Aorta (tissue), 5 donors: ENCODE data around the gene MICAL2. TPM values are rescaled to one million over a fixed set of nuclear protein-coding genes. Genes with fewer than 3 reads are reported as not detected.

ENCODE experiments used
- ATAC-seq: fragments of 200-7000 bp; cut with Tn5 transposase; one replicate; pipeline ENCODE4 v1.9.1; 2022; ENCODE audit warnings: moderate library complexity; ENCODE audit not compliant: low FRiP score
- DNase-seq, 2 donors: peaks; one replicate each; pipeline ENCODE4 v3.0.0-alpha.2; 2020
- H3K27ac ChIP-seq, 2 donors: one replicate each; pipeline ENCODE4 v1.5.1; 2013; ENCODE audit warnings: low read length in 2 of 2, mild to moderate bottlenecking in 2 of 2, moderate library complexity in 2 of 2, control low read depth in 1 of 2, inconsistent platforms in 1 of 2, low read depth in 1 of 2
- H3K27me3 ChIP-seq, 2 donors: one replicate each; pipeline ENCODE4 v1.6.1; 2013; ENCODE audit warnings: control low read depth in 1 of 2, low read length in 1 of 2, mild to moderate bottlenecking in 1 of 2, moderate library complexity in 1 of 2; ENCODE audit not compliant: insufficient read depth in 2 of 2, control insufficient read depth in 1 of 2
- H3K36me3 ChIP-seq, 2 donors: one replicate each; pipeline ENCODE4 v1.6.1; 2013; ENCODE audit warnings: control low read depth in 1 of 2, low read length in 1 of 2, mild to moderate bottlenecking in 1 of 2; ENCODE audit not compliant: insufficient read depth in 2 of 2, control insufficient read depth in 1 of 2
- H3K4me1 ChIP-seq, 2 donors: one replicate each; pipeline ENCODE4 v1.6.1; 2013; ENCODE audit warnings: low read length in 2 of 2, control low read depth in 1 of 2, mild to moderate bottlenecking in 1 of 2, moderate library complexity in 1 of 2; ENCODE audit not compliant: insufficient read depth in 2 of 2, control insufficient read depth in 1 of 2
- H3K4me3 ChIP-seq, 2 donors: one replicate each; pipeline ENCODE4 v1.5.1; 2013; ENCODE audit warnings: low read length in 2 of 2, control low read depth in 1 of 2, mild to moderate bottlenecking in 1 of 2
- H3K9me3 ChIP-seq: one replicate; pipeline ENCODE4 v1.6.1; 2013; ENCODE audit warnings: mild to moderate bottlenecking, low read length; ENCODE audit not compliant: control insufficient read depth
- WGBS, 2 donors: extraction: QIAGEN DNeasy Blood & Tissue Kit; methylation state at CpG; one replicate each; pipeline ENCODE4 v1.1.7; 2013; 5-methylcytosine and 5-hydroxymethylcytosine counted together
- intact Hi-C, 2 donors: fragments of 100-400 bp; cut with DNase I; formaldehyde crosslinking; loops; one replicate each; pipeline versions ENCODE4 v1.14.2 to v1.15.0; 2022
- polyA plus RNA-seq, 2 donors: library from polyadenylated mRNA; stranded (reverse); fragments of 200-250 nt; gene quantifications; one replicate each; pipeline ENCODE4 v1.2.3, GENCODE V29; 2013
- total RNA-seq, 2 donors: library from RNA; stranded (reverse); fragmentation: NEBNext Ultra II Directional; extraction: Animal tissue kit (Norgen Biotek cat#: 25700); gene quantifications; one replicate each; pipeline ENCODE4 v1.2.1, GENCODE V29; 2021
- donor health status: healthy with polysubstance abuse.
- donor health status: Bipolar disorder and iron deficiency.
- donor health status: DM: no; HTN: no; CAD: no.
- donor health status: DM: no; HTN: no; CAD: no.
- donor health status: DM: yes; HTN: yes; CAD: no.

MICAL2 gene
- total and polyA plus RNA-seq, 4 donors = 87.7 to 605 (median 280) TPM

- Histone ChIP-seq H3K4me1 (no peaks in the 10 kb centered on the region), H3K27me3 (no peaks in the 10 kb centered on the region), H3K4me3 (no peak overlapping the region), H3K9me3 (no peaks in the 10 kb centered on the region), H3K36me3 (no peaks in the 10 kb centered on the region), H3K27ac (no peak overlapping the region)
- no peak for ATAC-seq
- 90 to 96% methylated on average over 5 of the region's 5 CpGs for WGBS, 2 donors
- DNase-seq = peak in 1 of 2 donors; percentile 5
- intact Hi-C loops = no loop called here
Observed at GRCh38 chr11:12067796-12068357, 42.5 kb upstream of the MICAL2 start.

DNA sequence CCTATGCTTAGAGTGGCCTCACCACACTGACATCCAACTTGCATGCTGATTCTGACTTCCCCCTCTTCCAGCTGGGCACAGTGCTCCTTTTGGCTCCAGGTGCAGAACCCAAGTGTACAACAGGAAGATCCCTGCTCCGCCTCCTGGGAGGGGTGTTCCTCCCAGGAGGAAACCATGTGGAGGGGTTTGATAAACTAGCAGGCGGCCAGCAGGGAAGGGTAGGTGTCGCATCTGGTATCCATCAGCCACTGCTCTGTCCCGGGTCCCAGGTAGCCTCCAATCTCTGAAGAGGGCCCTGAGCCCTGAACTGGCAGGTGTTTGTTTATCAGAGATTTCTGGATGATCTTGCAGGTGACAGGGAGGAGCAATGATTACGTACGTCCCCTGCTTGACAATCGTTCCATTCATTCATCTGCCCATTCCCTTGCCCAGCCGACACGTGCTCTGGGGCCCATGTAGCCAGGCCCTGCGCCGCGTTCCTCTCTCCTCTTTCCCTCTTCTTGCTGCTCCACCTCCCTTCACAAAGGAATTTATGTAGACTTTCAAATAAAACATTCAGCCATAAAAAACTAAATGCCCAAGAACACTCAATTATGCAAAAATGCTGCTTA, 41.2 kb upstream of the MICAL2 start:
- WGBS, 2 donors = 93 to 95% methylated on average over 12 of the region's 12 CpGs
- no peak overlapping the region for H3K27ac ChIP-seq
- intact Hi-C loops = no loop called here

DNA sequence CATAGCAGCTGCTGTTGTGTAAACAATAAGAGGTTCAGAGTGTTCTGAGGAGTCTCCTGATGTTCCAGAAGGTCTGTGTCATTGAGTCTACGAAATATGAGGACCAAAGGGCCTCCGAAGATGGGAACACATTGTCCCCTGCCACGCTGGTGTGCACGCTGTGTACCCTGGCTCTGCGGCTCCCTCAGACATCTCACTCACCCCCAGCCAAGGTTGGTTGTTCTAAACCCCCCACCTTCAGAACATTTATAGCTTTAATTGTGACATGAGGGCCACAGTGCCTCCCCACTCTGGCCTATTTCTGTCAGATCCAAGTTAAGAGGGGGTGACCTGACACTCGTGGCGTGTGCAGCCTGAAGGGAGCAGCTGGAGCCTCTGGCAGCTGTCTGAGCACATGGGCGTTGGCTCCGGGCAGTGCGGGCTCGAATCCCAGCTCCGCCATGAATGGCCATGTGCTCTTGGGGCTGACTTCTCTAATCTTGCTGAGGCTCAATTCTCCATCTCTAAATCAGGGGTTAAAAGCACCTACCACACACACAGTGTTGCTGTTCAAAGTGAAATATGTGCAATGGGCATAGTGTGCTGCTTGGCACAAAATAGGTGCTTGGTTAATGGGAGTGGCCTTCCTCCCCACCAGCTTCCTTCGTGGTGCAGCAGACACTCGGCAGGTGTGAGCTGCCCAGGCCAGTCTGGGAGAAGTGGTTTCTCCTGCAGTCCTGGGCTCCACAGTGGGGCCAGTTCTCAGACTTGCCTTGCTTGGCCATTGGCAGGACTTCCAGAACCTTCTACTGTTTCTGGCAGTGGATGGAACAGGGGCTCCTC, 39.7 kb upstream of the MICAL2 start:
- ATAC-seq = no peak
- Histone ChIP-seq H3K9me3 (no peaks in the 10 kb centered on the region), H3K27me3 (no peaks in the 10 kb centered on the region), H3K27ac (no peak overlapping the region), H3K4me1 (peaks cover 0 to under 1% of the 10 kb centered on the region in 2 donors), H3K4me3 (no peak overlapping the region), H3K36me3 (no peaks in the 10 kb centered on the region)
- 87 to 90% methylated on average over 14 of the region's 14 CpGs for WGBS, 2 donors
- intact Hi-C loops = no loop called here
- peak in 1 of 2 donors; percentile 36 for DNase-seq

More for the DNA sequence above, 41.2 kb upstream of the MICAL2 start:
- H3K36me3 ChIP-seq = no peaks in the 10 kb centered on the region
- no peaks in the 10 kb centered on the region for H3K9me3 ChIP-seq
- no peaks in the 10 kb centered on the region for H3K4me1 ChIP-seq
- H3K27me3 ChIP-seq = no peaks in the 10 kb centered on the region
- no peak overlapping the region for H3K4me3 ChIP-seq
- DNase-seq (peak; percentile 17 to 53), ATAC-seq (no peak)

DNA sequence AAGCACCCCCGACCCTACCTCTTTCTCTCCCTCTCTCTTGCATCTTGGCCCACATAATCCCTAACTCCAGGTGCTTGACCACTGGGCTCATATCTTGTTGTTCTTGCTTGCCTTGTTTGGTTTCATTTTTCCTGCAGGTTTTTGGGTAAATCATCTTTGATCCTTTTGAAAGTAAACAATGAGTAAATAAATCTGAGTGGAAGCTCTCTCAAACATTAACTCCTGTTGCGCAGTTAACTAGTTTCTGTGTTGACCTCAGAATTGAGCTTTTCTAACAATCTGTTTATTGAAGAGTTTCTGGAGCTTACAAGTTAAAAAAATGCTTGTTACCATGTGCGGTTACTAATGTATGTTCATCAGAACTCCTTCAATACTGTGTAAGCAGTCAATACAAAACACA, 38.8 kb upstream of the MICAL2 start:
- H3K36me3 ChIP-seq = no peaks in the 10 kb centered on the region
- no peak overlapping the region for H3K27ac ChIP-seq
- H3K9me3 ChIP-seq = no peaks in the 10 kb centered on the region
- DNase-seq = no peak
- WGBS, 2 donors = 64 to 85% methylated on average over 3 of the region's 3 CpGs
- no peaks in the 10 kb centered on the region for H3K27me3 ChIP-seq
- ATAC-seq = no peak
- H3K4me3 ChIP-seq = no peak overlapping the region
- H3K4me1 ChIP-seq = peaks cover 0 to 3% of the 10 kb centered on the region in 2 donors
- intact Hi-C loops = no loop called here

DNA sequence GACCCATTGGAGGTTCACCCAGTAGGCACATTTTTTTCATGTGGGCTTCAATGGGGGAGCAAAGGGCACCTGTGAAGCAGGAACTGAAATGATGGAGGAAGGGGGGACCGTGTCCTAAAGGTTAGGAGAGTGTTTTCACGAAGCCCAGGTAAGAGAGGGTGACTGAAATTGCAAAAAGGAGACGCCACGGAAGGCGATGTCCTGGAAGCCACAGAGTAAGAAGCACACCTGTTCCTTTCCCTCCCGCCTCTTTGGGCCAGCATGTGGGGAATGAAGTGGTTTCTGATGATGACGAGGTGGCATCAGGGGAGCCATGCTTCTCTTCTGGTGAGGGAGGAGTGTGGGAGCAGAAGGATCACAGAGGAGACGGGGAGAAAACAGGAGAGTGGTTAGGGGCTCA, 37.0 kb upstream of the MICAL2 start:
- no peak overlapping the region for H3K4me3 ChIP-seq
- ATAC-seq = no peak
- peak in 1 of 2 donors; percentile 19 for DNase-seq

DNA sequence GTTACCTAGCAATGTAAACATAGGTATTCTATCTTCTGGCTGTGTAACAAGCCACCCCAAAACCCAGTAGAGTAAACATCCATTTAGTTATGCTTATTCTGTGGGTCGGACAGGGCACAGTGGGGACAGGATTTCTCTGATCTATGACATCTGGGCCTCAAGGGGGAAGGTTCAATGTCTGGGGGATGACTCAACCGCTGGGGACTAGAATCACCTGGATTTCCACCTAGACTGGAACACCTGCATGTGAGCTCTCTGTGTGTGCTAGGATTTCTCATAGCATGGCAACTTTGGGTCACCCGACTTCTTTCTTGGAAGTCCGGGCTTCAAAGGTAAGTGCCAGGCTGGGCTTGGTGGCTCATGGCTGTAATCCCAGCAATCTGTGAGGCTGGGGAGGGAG, 36.5 kb upstream of the MICAL2 start:
- no peak overlapping the region for H3K27ac ChIP-seq
- DNase-seq (no peak), ATAC-seq (no peak)
- 95 to 97% methylated on average over 4 of the region's 4 CpGs for WGBS, 2 donors
- no peak overlapping the region for H3K4me3 ChIP-seq
- intact Hi-C loops = no loop called here
- no peaks in the 10 kb centered on the region for H3K36me3 ChIP-seq
- no peaks in the 10 kb centered on the region for H3K27me3 ChIP-seq
- no peaks in the 10 kb centered on the region for H3K9me3 ChIP-seq
- peaks cover 2 to 8% of the 10 kb centered on the region in 2 donors for H3K4me1 ChIP-seq

More for the DNA sequence above, 37.0 kb upstream of the MICAL2 start:
- Histone ChIP-seq H3K27me3 (no peaks in the 10 kb centered on the region), H3K27ac (no peak overlapping the region), H3K36me3 (no peaks in the 10 kb centered on the region), H3K4me1 (peaks cover 2 to 8% of the 10 kb centered on the region in 2 donors), H3K9me3 (no peaks in the 10 kb centered on the region)
- intact Hi-C loops = no loop called here
- WGBS, 2 donors = 97 to 98% methylated on average over 8 of the region's 8 CpGs

- Histone ChIP-seq H3K36me3 (no peaks in the 10 kb centered on the region), H3K27me3 (no peaks in the 10 kb centered on the region), H3K4me1 (peaks cover 2 to 8% of the 10 kb centered on the region in 2 donors), H3K27ac (no peak overlapping the region), H3K9me3 (no peaks in the 10 kb centered on the region), H3K4me3 (no peak overlapping the region)
- DNase-seq = peak in 1 of 2 donors; percentile 42
- intact Hi-C loops = no loop called here
- ATAC-seq = no peak
- WGBS, 2 donors = 77 to 80% methylated on average over 6 of the region's 6 CpGs
Observed at GRCh38 chr11:12074529-12075195, 35.7 kb upstream of the MICAL2 start.

DNA sequence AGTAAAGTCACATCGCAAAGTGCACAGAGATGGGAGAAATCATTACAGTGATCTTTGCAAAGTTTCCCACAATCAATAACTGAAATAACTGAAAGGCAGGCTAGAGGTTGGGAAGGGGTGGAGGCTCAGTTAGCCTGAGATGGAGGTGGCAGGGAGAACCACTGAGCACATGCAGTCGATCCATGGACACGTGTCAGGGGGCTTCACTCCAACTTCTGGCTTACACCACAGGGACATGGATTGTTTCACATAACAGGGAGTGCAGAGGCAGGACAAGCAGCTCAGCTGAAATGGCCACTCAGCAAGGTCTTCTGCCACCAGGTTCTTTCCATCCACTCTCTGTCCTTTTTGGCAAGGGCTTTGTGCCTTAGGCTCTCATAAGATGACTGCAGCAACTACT, 35.1 kb upstream of the MICAL2 start:
- no peaks in the 10 kb centered on the region for H3K27me3 ChIP-seq
- intact Hi-C loops = no loop called here
- no peak overlapping the region for H3K4me3 ChIP-seq
- no peak for ATAC-seq
- 95 to 97% methylated on average over 3 of the region's 3 CpGs for WGBS, 2 donors
- H3K9me3 ChIP-seq = no peaks in the 10 kb centered on the region
- peak in 1 of 2 donors; percentile 37 for DNase-seq
- peaks cover 2 to 8% of the 10 kb centered on the region in 2 donors for H3K4me1 ChIP-seq
- no peaks in the 10 kb centered on the region for H3K36me3 ChIP-seq
- peak overlapping the region in 1 of 2 donors; percentile 98 for H3K27ac ChIP-seq
